ENCODE data around the gene TSSC4. TPM values are rescaled to one million over a fixed set of nuclear protein-coding genes. Genes with fewer than 3 reads are reported as not detected.

TSSC4 gene
- total RNA-seq, 2 experiments from 2014 or later: 40.4 to 50.9 TPM

DNA sequence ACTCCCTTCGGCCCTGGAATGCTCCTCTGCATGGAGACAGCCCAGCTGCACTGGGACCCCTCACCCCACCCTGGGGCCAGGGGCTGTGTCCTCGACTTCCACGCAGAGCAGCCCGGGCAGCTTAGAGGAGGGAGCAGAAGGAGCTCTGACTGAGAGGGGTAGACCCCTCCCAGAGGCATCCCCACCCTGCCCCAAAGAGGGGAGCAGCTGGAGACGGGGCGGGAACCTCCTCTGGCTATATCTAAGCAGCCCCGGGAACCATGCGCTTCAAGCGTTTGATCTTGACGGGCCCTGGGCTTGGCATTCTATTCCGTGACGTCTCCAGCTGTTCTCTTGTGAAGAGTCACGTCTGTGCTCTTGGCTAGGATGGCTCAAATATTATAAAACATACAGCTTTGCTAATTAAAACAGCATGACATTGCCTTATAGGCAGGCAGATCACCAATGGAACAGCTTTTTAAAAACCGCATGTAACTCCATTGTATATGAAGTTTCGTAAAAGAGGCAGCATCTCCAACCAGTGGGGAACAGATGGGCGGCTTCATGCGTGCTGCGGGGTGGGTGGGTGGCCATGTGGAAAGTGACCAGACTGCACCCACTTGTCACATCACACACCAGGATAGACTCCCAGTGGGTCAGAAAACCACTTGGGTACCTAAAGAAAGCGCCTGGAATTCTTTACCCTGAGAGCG lies 51.9 kb downstream of the TSSC4 start:
- H3K4me1 ChIP-seq (ENCODE audit: insufficient read depth, low read length, poor library complexity, severe bottlenecking): peaks cover 3% of the 10 kb centered on the region
- CTCF ChIA-PET (ENCODE audit: unreplicated experiment): no interaction called here
- DNase-seq (ENCODE audit: low spot score): no peak
- H3K4me3 ChIP-seq (ENCODE audit: low read depth, low read length, poor library complexity, severe bottlenecking): no peak overlapping the region
- H3K9me3 ChIP-seq (ENCODE audit: low read length): no peaks in the 10 kb centered on the region
- no TSS peak for BruUV-seq (replicated peaks)
- no peak overlapping the region for H3K27ac ChIP-seq (ENCODE audit: low read depth, low read length, poor library complexity, severe bottlenecking)
- no peaks in the 10 kb centered on the region for H4K20me1 ChIP-seq (ENCODE audit: insufficient read depth, low read length)
- TF ChIP-seq EZH2phosphoT487 (IDR thresholded peaks at IDR 0.05; ENCODE audit: borderline replicate concordance, low read depth, low read length): no peak
- TF ChIP-seq, protein P1, sequence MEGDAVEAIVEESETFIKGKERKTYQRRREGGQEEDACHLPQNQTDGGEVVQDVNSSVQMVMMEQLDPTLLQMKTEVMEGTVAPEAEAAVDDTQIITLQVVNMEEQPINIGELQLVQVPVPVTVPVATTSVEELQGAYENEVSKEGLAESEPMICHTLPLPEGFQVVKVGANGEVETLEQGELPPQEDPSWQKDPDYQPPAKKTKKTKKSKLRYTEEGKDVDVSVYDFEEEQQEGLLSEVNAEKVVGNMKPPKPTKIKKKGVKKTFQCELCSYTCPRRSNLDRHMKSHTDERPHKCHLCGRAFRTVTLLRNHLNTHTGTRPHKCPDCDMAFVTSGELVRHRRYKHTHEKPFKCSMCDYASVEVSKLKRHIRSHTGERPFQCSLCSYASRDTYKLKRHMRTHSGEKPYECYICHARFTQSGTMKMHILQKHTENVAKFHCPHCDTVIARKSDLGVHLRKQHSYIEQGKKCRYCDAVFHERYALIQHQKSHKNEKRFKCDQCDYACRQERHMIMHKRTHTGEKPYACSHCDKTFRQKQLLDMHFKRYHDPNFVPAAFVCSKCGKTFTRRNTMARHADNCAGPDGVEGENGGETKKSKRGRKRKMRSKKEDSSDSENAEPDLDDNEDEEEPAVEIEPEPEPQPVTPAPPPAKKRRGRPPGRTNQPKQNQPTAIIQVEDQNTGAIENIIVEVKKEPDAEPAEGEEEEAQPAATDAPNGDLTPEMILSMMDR (conservative IDR thresholded peaks at IDR 0.05; ENCODE audit: low read length): no peak
- no peaks in the 10 kb centered on the region for H3K9me2 ChIP-seq (ENCODE audit: insufficient read depth, low read length)
- POLR2A ChIA-PET: no interaction called here
- H3K79me2 ChIP-seq (ENCODE audit: insufficient read depth, low read depth, low read length): no peaks in the 10 kb centered on the region
- H3K36me3 ChIP-seq (ENCODE audit: insufficient read depth, low read length): no peaks in the 10 kb centered on the region
- no peak overlapping the region for H3K4me2 ChIP-seq (ENCODE audit: low read length)
- intact Hi-C loops (cut with micrococcal nuclease; ENCODE audit: unreplicated experiment): no loop called here
- no peak overlapping the region for H2AFZ ChIP-seq (ENCODE audit: low read length)

DNA sequence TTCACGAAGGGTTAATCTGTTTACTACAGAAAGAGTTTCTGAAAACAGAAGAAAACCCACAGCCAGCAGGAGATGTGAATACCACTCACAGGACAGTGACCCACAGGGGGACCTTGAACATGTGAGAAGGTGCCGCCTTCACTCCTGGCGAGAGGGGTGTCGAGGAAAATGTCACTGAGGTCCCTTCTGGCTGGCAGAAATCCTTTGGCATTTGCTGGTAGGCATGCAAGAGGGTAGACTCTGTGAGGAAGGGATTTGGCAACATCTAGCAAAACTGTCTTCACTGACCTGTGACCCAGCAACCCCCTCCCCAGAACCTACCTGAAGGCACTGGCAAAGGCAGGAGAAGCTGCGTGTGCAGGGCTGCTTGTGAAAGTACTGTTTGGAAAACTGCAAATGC lies 52.9 kb downstream of the TSSC4 start:
- Histone ChIP-seq H3K4me1 (ENCODE audit: insufficient read depth, low read length, poor library complexity, severe bottlenecking) (no peaks in the 10 kb centered on the region), H3K79me2 (ENCODE audit: insufficient read depth, low read depth, low read length) (no peaks in the 10 kb centered on the region), H3K4me3 (ENCODE audit: low read depth, low read length, poor library complexity, severe bottlenecking) (no peak overlapping the region), H3K4me2 (ENCODE audit: low read length) (no peak overlapping the region), H4K20me1 (ENCODE audit: insufficient read depth, low read length) (no peaks in the 10 kb centered on the region), H3K9me2 (ENCODE audit: insufficient read depth, low read length) (no peaks in the 10 kb centered on the region), H3K27ac (ENCODE audit: low read depth, low read length, poor library complexity, severe bottlenecking) (no peak overlapping the region), H2AFZ (ENCODE audit: low read length) (no peak overlapping the region), H3K36me3 (ENCODE audit: insufficient read depth, low read length) (no peaks in the 10 kb centered on the region), H3K9me3 (ENCODE audit: low read length) (no peaks in the 10 kb centered on the region)
- TF ChIP-seq, protein P1 (conservative IDR thresholded peaks at IDR 0.05; ENCODE audit: low read length): no peak
- TF ChIP-seq EZH2phosphoT487 (IDR thresholded peaks at IDR 0.05; ENCODE audit: borderline replicate concordance, low read depth, low read length): no peak
- no peak for DNase-seq (ENCODE audit: low spot score)
- POLR2A ChIA-PET: interaction anchor here (0.7 to 0.8 kb wide), 2 partner anchors 48 to 1451 kb away, joined by 3 to 5 read pairs; no protein-coding TSS in a partner anchor
- CTCF ChIA-PET (ENCODE audit: unreplicated experiment): no interaction called here
- BruUV-seq (replicated peaks): no TSS peak
- intact Hi-C loops (cut with micrococcal nuclease; ENCODE audit: unreplicated experiment): no loop called here

Small RNA genes within 50 kb of the gene (small RNA-seq; reads per million reads assigned to genes)
- not detected for gene RF00019

Other genes starting within 250 kb of the TSSC4 start
- not detected in 2 replicates for gene INS, start 239.5 kb upstream of the TSSC4 start, total RNA-seq (2014; rRNA removed; shearing (Covaris generic))
- not detected in 2 replicates for gene INS, start 239.5 kb upstream of the TSSC4 start, total RNA-seq (2022)
- gene TH, start 228.9 kb upstream of the TSSC4 start, total RNA-seq (2014; rRNA removed; shearing (Covaris generic)): not detected in 2 replicates
- gene TH, start 228.9 kb upstream of the TSSC4 start, total RNA-seq (2022): not detected in 2 replicates
- gene ASCL2, start 130.2 kb upstream of the TSSC4 start, total RNA-seq (2014; rRNA removed; shearing (Covaris generic)): not detected in 2 replicates
- not detected in 2 replicates for gene ASCL2, start 130.2 kb upstream of the TSSC4 start, total RNA-seq (2022)
- gene C11orf21, start 98.8 kb upstream of the TSSC4 start, total RNA-seq (2014; rRNA removed; shearing (Covaris generic)): 0.47 TPM in 1 of 2 replicates, not detected in the other
- 1.9 and 2.5 TPM in 2 replicates for gene C11orf21, start 98.8 kb upstream of the TSSC4 start, total RNA-seq (2022)
- gene TSPAN32, start 98.7 kb upstream of the TSSC4 start, total RNA-seq (2014; rRNA removed; shearing (Covaris generic)): 0.69 and 1.1 TPM in 2 replicates
- gene TSPAN32, start 98.7 kb upstream of the TSSC4 start, total RNA-seq (2022): 1.5 and 2.0 TPM in 2 replicates
- gene CD81, start 23.4 kb upstream of the TSSC4 start, total RNA-seq (2014; rRNA removed; shearing (Covaris generic)): 233 and 290 TPM in 2 replicates
- gene CD81, start 23.4 kb upstream of the TSSC4 start, total RNA-seq (2022): 343 and 404 TPM in 2 replicates
- not detected in 2 replicates for gene TRPM5, start 43.8 kb downstream of the TSSC4 start, total RNA-seq (2014; rRNA removed; shearing (Covaris generic))
- not detected in 2 replicates for gene TRPM5, start 43.8 kb downstream of the TSSC4 start, total RNA-seq (2022)
- gene KCNQ1, start 44.3 kb downstream of the TSSC4 start, total RNA-seq (2014; rRNA removed; shearing (Covaris generic)): 0.22 and 0.72 TPM in 2 replicates
- gene KCNQ1, start 44.3 kb downstream of the TSSC4 start, total RNA-seq (2022): 1.3 and 1.8 TPM in 2 replicates

All from OCI-LY7 (cell line).